Endometrial microvascular endothelial cells (primary cell): ENCODE measurements around the gene WBP11. TPM values are rescaled to one million over a fixed set of nuclear protein-coding genes. Genes with fewer than 3 reads are reported as not detected.
"Not testable (repeated sequence)": the region's sequence is repeated elsewhere in the genome, so short reads cannot be mapped to it uniquely, and the experiment has no call there.

Experiments used
- in situ Hi-C: cut with HindIII; loops from 2 replicates; pipeline ENCODE4 v1.10.0; 2017; ENCODE audit warnings: low sequenced_read_pairs, low pct_unique_long_range_greater_than_20kb; ENCODE audit errors: inconsistent ontology term
- total RNA-seq: library from RNA; depleted of rRNA; stranded (reverse); fragments of >200 nt; gene quantifications from one replicate; pipeline ENCODE4 v1.2.3, GENCODE V29; 2015; ENCODE audit errors: inconsistent ontology term

Gene WBP11
- total RNA-seq, 1 donor from 2014 or later: 26.0 TPM

GRCh38 chr12:14775636-14775980, 27.7 kb downstream of the WBP11 start:
- in situ Hi-C loops: loop anchor here (10.0 kb wide), 1 partner anchor 179 kb away; no protein-coding TSS in a partner anchor

GRCh38 chr12:14774906-14775635, 28.2 kb downstream of the WBP11 start:
- in situ Hi-C loops: loop anchor here (10.0 kb wide), 1 partner anchor 180 kb away; no protein-coding TSS in a partner anchor

GRCh38 chr12:14774074-14774905, 29.0 kb downstream of the WBP11 start:
- in situ Hi-C loops: loop anchor here (10.0 kb wide), 1 partner anchor 181 kb away; no protein-coding TSS in a partner anchor

GRCh38 chr12:14773685-14774073, 29.6 kb downstream of the WBP11 start:
- in situ Hi-C loops: loop anchor here (10.0 kb wide), 1 partner anchor 181 kb away; no protein-coding TSS in a partner anchor

- in situ Hi-C loops: loop anchor here (10.0 kb wide), 1 partner anchor 182 kb away; no protein-coding TSS in a partner anchor
These were observed 30.3 kb downstream of the WBP11 start for GRCh38 chr12:14772946-14773345.

GRCh38 chr12:14771651-14772137, 31.6 kb downstream of the WBP11 start:
- in situ Hi-C loops: loop anchor here (10.0 kb wide), 1 partner anchor 183 kb away; no protein-coding TSS in a partner anchor

- in situ Hi-C loops: loop anchor here (10.0 kb wide), 1 partner anchor 184 kb away; no protein-coding TSS in a partner anchor
These were observed 32.5 kb downstream of the WBP11 start for GRCh38 chr12:14770496-14771461.

- in situ Hi-C loops: loop anchor here (10.0 kb wide), 1 partner anchor 185 kb away; no protein-coding TSS in a partner anchor
These were observed 33.2 kb downstream of the WBP11 start for GRCh38 chr12:14769969-14770495.

GRCh38 chr12:14769466-14769968, 33.8 kb downstream of the WBP11 start:
- in situ Hi-C loops: no loop called here

- in situ Hi-C loops: no loop called here
These were observed 34.4 kb downstream of the WBP11 start for GRCh38 chr12:14768823-14769405.

GRCh38 chr12:14767617-14768016, 35.7 kb downstream of the WBP11 start:
- in situ Hi-C loops: no loop called here

GRCh38 chr12:14766649-14767215, 36.5 kb downstream of the WBP11 start:
- in situ Hi-C loops: no loop called here

GRCh38 chr12:14766020-14766419, 37.3 kb downstream of the WBP11 start:
- in situ Hi-C loops: not testable (repeated sequence)

GRCh38 chr12:14765398-14765797, 37.9 kb downstream of the WBP11 start:
- in situ Hi-C loops: no loop called here

GRCh38 chr12:14759711-14760280, 43.5 kb downstream of the WBP11 start:
- in situ Hi-C loops: not testable (repeated sequence)

GRCh38 chr12:14756334-14757143, 46.7 kb downstream of the WBP11 start:
- in situ Hi-C loops: no loop called here
